ENCODE data around the gene SRSF8.
"Not testable (repeated sequence)": the region's sequence is repeated elsewhere in the genome, so short reads cannot be mapped to it uniquely, and the experiment has no call there.

SRSF8 gene

DNA sequence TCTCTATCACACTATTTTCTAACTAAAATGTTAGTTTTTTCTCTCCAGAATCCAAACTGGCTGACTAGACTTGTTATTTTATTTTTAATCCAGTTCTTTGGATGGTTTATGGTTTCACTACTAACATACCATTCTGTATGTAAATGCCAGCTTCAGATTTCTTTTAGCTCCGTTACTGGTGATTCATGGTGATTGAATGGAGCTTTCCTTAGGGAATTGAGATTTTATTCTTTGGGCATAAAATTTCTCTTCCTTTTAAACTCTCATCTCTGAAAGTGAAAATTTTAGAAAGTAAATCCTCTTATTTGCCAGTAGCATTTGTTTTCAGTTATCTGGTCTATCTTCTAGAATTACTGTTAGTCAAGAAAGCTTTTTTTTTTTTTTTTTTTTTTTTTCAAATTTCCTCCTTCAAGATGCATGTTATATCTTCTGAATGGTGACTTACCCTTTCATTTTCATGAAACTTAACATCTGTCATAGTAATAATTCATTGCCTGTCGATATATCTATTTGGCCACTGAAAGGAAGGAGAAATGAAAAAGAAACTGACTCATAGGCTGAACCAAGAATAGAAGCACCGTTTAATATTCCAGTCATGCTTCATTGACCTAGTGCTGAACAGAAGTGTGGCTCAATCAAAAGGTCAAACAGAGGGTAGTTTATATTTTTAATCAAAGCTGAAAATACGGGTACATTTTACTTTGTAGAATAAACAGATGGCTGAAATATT, 29.3 kb downstream of the SRSF8 start:
- no peak for DNase-seq (ENCODE audit: low read depth, low spot score)

DNA sequence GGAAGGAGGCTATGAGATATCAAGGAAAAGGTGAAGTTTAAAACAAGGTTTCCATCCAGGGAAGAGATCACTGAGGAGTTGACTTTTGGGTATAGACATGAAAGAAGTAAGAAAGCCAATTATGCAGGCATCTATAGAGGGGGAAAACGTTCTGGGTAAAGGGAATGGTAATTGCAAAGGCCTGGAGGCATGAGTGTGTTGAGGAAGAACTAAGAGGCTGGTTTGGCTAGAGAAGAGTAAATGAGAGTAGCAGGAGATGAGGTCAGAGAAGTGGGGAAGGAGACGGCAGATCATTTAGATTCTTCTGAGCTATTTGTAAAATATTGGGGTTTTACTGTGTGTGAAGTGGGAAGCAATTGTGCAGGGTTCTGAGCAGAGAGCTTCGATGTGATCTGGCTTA, 30.5 kb downstream of the SRSF8 start:
- DNase-seq (ENCODE audit: low read depth, low spot score) = no peak

DNA sequence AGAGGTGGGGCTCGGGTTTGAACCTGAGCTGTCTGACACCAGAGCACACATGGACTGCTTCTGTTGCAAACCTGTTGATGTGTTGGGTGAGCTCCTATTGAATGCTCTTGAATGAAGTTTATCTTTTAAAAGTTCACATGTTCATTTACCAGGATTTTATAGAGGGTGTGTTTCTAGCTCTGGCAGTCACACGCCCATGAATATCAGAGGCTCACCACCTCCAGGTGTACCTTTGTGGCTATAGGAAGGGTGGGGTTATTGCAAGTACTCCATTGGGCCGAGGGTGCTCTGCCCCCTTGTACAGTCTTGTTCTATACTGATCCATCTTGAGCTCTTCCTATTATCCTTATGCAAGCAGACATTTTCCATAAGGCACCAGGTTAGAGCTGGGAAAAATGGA, 32.1 kb downstream of the SRSF8 start:
- DNase-seq (ENCODE audit: low read depth, low spot score) = no peak

DNA sequence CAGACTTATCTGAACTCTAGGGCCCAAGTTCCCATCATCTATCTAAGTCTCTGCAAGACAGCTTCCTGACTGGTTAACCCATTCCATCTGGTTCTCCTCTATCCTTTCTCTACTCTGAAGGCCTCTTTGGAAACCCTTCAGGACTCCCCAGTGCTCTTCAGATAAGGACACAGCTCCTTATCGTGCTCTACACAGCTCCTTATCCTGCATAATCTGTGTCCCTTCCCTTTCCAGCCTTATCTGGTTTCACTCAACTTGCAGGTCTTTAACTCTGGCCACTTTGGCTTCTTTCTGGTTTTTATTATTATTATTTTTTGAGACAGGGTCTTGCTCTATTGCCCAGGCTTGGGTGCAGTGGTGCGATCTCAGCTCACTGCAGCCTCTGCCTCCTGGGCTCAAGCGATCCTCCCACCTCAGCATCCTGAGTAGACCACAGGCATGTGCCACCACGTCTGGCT, 33.5 kb downstream of the SRSF8 start:
- DNase-seq (ENCODE audit: low read depth, low spot score) = no peak

DNA sequence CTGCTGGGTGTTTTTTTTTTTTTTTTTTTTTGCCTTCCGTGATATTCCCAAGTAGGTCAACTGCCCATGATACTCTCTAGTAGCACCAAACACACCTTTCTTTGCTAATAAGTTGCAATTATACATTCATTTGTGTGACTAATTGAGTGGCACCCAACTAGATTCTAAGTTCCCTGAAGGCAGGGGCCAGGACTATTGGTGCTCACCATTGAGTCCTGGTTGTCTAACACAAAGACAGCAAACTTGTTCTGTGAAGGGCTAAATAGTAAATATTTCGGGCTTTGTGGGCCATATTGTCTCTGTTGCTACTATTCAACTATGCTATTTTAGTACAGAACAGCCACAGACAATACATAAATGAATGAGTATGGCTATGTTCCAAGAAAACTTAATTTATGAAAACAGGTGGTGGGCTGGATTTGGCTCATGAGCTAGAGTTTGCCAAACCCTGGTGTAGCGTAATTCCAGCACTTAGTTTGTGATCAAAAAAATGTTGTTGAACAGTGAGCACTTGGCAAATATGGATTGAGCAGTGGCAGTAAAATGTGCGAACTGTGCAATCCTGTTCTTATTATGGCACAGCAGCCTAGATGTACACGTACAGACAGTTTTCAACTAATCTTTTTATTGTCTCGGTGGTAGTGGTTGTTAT, 34.3 kb downstream of the SRSF8 start:
- no peak for DNase-seq (ENCODE audit: low read depth, low spot score)

DNA sequence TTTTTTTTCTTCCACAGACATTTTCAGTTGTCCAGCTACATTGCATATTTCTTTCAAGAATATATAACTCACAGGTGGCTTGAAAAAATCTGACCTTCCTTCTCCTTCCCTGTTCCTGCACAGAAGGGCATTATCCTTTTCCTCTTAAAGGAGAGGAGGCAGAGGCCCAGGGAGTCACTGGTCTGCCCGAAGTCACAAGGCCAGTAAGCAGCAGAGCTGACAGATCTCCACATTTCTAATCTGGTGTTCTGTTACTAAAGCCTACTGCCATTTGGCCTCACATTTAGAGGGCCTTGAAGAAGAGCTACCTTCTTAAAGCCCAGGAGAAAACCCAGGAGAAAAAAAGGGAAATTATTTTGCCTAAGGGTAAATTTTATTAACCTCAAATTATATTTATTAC, 35.2 kb downstream of the SRSF8 start:
- no peak for DNase-seq (ENCODE audit: low read depth, low spot score)

DNA sequence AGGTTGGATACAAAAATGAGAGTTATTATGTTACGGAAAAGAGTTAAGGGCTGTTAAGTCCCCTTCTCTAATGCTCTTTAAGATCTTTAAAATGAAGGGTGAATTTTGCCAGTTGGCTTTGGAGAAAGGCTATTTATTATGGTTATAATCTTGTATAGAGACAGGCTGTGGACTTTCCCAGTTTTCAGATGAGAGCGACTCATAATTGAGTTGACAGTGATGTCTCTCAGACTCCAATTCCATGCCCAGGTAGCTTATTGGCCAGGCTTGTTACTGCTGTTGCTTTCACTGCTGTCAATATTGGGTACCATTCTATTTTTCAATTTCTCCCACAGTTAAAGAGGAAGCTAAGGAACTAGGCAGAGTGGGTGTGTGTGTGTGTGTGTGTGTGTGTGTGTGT, 36.0 kb downstream of the SRSF8 start:
- DNase-seq (ENCODE audit: low read depth, low spot score) = no peak

DNA sequence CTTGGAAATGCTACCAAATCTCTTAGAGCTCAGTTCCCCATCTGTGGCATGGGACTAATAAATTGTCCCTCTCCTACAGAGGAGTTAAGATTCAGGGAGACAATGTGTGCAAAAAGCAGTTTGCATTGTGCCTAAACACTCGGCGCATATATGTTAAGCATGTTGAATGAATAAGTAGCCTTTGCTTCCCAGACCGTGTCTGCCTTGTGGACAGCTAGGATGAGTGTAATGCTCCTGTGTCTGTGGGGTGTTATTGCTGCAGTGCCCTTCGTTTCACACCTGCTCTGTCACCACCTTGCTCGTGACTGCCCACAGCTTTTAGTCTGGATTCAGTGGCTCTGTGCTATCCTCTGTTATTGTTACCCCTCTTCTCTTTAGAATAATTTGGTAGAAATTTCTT, 37.0 kb downstream of the SRSF8 start:
- DNase-seq (ENCODE audit: low read depth, low spot score) = no peak

DNA sequence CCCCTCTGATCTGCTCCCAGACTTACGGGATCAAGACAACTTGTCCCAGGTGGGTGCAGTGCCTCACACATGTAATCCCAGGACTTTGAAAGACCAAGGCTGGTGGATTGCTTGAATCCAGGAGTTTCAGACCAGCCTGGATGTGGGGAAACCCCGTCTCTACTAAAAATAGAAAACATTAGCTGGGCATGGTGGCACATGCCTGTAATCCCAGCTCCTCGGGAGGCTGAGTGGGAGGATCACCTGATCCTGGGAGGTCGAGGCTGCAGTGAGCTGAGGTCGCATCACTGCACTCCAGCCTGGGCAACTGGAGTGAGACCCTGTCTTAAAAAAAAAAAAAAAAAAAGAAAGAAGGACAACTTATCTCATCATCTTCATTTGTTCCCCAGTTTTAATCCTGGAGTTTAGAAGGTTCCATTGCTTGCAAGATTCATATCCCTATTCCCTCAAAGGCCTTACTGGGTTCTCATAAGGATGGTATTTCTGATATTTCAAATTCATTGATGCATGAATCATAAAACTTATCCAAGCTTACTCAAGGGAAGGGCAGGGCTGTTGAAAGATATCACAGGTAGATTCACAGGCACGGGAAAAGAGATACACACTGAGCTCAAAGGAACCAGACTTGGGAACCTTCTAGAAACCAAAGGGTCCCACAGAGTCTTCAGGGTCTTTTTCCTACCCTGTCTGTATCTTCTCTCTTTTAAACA, 37.6 kb downstream of the SRSF8 start:
- no peak for DNase-seq (ENCODE audit: low read depth, low spot score)

DNA sequence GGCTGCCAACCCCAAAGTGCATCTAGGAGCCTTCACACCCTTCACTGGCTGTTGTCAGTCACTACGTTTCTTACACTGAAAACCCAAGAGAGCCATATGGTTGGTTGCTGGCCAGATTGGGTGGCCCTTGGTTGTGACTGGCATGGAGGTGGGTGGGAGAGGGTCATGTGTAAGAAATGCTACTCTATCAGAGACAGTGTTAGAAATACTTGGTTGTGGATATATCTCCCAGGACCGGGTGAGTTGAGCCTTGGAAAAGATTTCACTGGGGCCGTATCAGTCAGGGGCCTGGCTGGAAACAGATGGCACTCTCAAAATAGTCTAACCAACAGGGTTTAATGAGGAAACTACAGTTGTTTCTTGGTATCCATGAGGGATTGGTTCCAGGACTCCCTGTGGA, 38.1 kb downstream of the SRSF8 start:
- no peak for DNase-seq (ENCODE audit: low read depth, low spot score)

DNA sequence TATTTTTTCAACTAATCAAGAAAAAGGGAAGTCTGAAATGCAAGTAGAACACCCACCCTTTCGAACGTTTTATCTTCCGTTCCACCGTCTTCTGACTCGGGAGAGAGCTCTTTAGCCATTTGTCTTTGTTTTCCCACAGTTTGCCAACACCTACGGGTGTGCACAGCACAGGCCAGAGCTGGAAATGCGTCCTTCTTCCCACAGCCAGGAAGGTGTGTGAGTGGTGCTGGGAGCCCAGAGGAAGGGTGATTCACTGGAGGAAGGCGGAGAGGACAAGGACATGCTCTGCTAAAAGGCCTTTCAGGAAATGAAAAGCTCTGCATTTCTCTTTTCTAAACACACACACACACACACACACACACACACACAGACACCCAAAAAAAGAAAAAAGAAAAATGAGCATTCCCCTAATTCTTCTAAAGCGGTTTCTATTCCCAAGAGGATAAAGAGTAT, 41.5 kb downstream of the SRSF8 start:
- no peak for DNase-seq (ENCODE audit: low read depth, low spot score)

DNA sequence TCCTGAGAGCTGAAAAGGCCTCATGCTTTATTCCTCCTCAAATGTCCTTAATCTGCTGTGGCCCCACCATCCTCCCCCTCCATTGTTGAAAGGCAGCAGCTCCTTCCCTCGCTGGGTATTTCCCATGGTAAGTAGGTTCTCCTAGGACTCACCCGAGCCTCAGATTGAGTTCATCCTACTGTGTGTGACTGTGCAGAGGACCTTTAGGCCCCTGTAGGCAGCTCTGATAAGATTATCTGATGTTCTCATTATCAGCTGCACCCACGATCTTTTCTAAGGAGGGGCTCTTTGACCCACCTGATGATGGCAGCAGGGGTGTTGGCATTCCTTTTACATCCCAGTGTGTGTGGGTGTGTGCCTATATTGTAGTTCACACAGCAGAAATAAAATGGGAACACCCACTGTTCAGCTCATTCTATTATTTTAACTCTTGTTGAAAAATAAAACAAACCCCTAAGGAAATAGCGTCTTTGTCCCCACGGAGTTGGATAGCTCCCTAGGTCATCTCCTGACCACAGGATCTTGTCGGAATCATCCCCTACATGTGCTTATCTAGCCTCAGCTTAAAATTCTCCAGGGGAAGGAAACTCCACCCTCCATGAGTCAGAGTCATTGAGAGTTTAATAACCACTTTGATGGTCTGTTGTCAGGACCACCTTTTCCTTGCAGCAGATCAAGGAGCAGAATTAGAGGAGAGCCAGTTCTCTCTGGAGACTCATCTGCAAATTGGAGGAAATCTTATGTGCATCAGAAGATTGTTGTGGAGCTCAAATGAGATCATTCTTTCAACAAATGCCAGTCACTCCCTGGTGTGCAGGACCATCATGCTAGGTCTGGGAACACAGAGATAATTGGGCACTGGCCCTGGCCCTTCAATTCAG, 42.2 kb downstream of the SRSF8 start:
- DNase-seq (ENCODE audit: low read depth, low spot score) = no peak

DNA sequence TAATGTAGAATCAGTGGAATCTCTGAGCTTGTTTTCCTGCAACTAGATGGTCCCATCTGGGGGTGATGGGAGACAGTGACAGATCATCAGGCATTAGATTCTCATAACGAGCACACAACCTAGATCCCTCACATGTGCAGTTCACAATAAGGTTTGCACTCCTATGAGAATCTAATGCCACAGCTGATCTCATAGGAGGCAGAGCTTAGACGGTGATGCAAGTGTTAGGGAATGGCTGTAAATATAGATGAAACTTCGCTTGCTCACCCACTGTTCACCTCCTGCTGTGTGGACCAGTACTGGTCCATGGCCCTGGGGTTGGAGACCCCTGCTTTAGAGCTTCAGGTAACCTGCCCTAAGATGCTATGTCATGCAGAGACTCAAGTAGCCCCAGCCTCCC, 44.8 kb downstream of the SRSF8 start:
- DNase-seq (ENCODE audit: low read depth, low spot score) = not testable (repeated sequence)

DNA sequence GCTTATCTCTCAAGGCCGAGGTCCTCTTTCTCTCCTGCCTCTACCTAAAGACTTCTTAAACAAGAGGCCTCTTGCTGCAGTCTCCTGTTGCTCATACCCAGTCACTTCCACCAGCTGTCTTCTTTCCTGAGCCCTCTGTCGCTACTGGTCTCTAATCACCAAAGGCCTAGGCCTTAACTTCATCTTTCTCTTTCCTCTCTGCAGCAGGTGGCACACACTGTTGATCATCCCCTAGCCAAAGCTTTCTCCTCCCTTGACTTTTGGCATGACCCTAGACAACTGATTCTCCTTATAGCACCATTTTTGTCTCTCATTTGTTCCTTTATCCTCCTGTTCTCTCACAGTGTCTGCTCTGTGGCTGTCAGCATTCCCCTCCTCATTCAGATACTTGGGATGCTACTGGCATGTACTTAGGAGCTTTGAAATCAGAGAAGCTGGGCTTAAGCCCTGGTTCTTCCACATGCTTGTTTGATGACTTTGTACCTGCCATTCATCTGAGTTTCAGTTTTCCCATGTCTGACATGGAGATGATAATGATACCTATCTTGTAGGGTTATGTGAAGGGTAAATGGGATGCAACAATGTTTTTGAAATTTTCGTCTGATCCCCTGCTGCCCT, 45.3 kb downstream of the SRSF8 start:
- no peak for DNase-seq (ENCODE audit: low read depth, low spot score)

DNA sequence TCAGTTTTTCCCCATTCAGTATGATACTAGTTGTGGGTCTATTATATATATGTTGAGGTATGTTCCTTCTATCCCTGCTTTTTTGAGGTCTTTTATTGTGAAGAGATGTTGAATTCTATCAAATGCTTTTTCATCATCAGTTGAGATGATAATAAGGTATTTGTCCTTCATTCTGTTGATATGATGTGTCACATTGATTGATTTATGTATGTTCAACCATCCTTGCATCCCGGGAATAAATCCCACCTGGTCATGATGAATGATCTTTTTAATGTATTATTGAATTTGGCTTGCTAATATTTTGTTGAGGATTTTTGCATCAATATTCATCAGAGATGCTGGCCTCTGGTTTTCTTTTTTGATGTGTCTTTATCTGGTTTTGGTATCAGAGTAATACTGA, 48.9 kb downstream of the SRSF8 start:
- no peak for DNase-seq (ENCODE audit: low read depth, low spot score)

DNA sequence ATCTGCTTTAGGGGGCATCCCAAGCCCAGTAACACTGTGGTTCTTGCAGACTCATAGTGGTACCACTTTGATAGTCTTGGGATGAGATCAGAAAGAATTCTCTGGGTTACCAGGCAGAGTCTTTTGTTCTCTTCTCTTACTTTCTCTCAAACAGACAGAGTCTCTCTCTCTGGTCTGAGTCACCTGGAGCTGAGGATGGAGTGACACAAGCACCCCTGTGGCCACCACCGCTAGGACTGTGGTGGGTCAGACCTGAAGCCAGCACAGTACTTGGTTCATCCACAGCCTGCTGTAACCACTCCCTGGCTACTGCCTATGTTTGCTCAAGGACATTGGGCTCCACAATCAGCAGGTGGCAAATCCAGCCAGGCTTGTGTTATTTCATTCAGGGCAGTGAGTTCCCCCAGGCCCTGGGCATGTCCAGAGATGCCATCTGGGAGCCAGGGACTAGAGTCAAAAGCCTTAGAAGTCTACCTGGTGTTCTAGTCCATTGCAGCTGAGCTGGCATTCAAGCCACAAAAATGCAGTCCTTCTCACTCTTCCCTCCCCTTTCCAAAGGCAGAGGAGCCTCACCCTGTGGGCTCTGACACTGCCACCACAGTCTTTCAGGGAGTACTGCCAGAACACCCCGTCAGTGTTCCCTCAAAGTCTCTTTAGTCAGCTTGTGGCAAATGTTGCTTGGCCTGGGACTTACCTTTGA, 52.8 kb downstream of the SRSF8 start:
- DNase-seq (ENCODE audit: low read depth, low spot score) = no peak

All from activated CD4-positive, CD25-positive, alpha-beta regulatory T cell treated with anti-CD3 and anti-CD28 coated beads, Interleukin-2, amount 50 U/mL, for 16 hours (primary cell).